Left lung (tissue), 10 donors: Measurements from ENCODE around the gene LHFPL2. TPM values are rescaled to one million over a fixed set of nuclear protein-coding genes. Genes with fewer than 3 reads are reported as not detected.
"Not testable (repeated sequence)": the region's sequence is repeated elsewhere in the genome, so short reads cannot be mapped to it uniquely, and the experiment has no call there.

Source experiments
- ATAC-seq: fragments of 200-7000 bp; cut with Tn5 transposase; one replicate; pipeline ENCODE4 v1.9.1; 2020; ENCODE audit warnings: moderate library complexity
- DNase-seq, 4 donors: peaks; one replicate each; pipeline ENCODE4 v3.0.0-alpha.2; 2013 to 2020
- H3K27ac ChIP-seq, 2 donors: fragments of 200-600 bp; sonication (generic) in 1 of 2; one replicate each; pipeline versions ENCODE4 v1.5.0 to v1.8.0; 2020 to 2021
- H3K27me3 ChIP-seq, 2 donors: fragments of 200-600 bp; sonication (generic) in 1 of 2; one replicate each; pipeline versions ENCODE4 v1.5.0 to v1.8.0; 2020 to 2021
- H3K36me3 ChIP-seq, 2 donors: fragments of 200-600 bp; sonication (generic) in 1 of 2; one replicate each; pipeline versions ENCODE4 v1.5.0 to v1.8.0; 2020 to 2021
- H3K4me1 ChIP-seq, 2 donors: fragments of 200-600 bp; one replicate each; pipeline ENCODE4 v1.8.0; 2021
- H3K4me3 ChIP-seq, 2 donors: fragments of 200-600 bp; sonication (generic) in 1 of 2; one replicate each; pipeline versions ENCODE4 v1.5.0 to v1.8.0; 2020 to 2021; ENCODE audit warnings: mild to moderate bottlenecking in 1 of 2
- H3K9me3 ChIP-seq, 2 donors: fragments of 200-600 bp; sonication (generic) in 1 of 2; one replicate each; pipeline versions ENCODE4 v1.5.0 to v1.8.0; 2020 to 2021
- CTCF ChIP-seq, 2 donors: fragments of 200-600 bp; sonication (generic) in 1 of 2; IDR thresholded peaks; one replicate each; pipeline versions ENCODE4 v1.5.0 to v1.8.0; 2021; ENCODE audit warnings: antibody characterized with exemption in 2 of 2
- intact Hi-C, 2 donors: fragments of 100-400 bp; cut with DNase I; formaldehyde crosslinking; loops; one replicate each; pipeline versions ENCODE4 v1.11.2 to v1.14.2; 2022
- polyA plus RNA-seq, 6 donors: library from polyadenylated mRNA; unstranded; fragments of 120-200 nt; gene quantifications; one replicate each; pipeline ENCODE4 v1.2.1, GENCODE V29; 2013; ENCODE audit not compliant: insufficient read length in 6 of 6
- total RNA-seq, 2 donors: library from RNA; stranded (reverse); fragmentation: NEBNext Ultra II Directional; extraction: Animal tissue kit (Norgen Biotek cat#: 25700); gene quantifications; one replicate each; pipeline ENCODE4 v1.2.1, GENCODE V29; 2021
- donor health status: DM: no; HTN: yes; CAD: no.
- donor health status: DM: no; HTN: no; CAD: no.

The LHFPL2 gene
- total and polyA plus RNA-seq, 8 donors = 39.6 to 89.9 (median 48.9) TPM

- H3K27me3 ChIP-seq = no peaks in the 10 kb centered on the region
- no peak for TF ChIP-seq CTCF (IDR thresholded peaks at IDR 0.05)
- H3K4me3 ChIP-seq = no peak overlapping the region
- no peaks in the 10 kb centered on the region for H3K36me3 ChIP-seq
- intact Hi-C loops = no loop called here
- DNase-seq (peak in 1 of 4 donors; percentile 39), ATAC-seq (peak; percentile 91)
- no peaks in the 10 kb centered on the region for H3K4me1 ChIP-seq
- peaks cover 0 to 4% of the 10 kb centered on the region in 2 donors for H3K9me3 ChIP-seq
- H3K27ac ChIP-seq = no peak overlapping the region
Measured at GRCh38 chr5:78691084-78691960, 42.8 kb upstream of the LHFPL2 start.

GRCh38 chr5:78690253-78690972 lies 41.8 kb upstream of the LHFPL2 start:
- intact Hi-C loops = no loop called here
- TF ChIP-seq CTCF (IDR thresholded peaks at IDR 0.05) = no peak
- Histone ChIP-seq H3K4me1 (no peaks in the 10 kb centered on the region), H3K27ac (no peak overlapping the region), H3K27me3 (no peaks in the 10 kb centered on the region), H3K4me3 (no peak overlapping the region), H3K9me3 (peaks cover 0 to 4% of the 10 kb centered on the region in 2 donors), H3K36me3 (no peaks in the 10 kb centered on the region)
- ATAC-seq (peak; percentile 51), DNase-seq (no peak)

GRCh38 chr5:78689540-78690252 lies 41.1 kb upstream of the LHFPL2 start:
- DNase-seq = no peak
- no peaks in the 10 kb centered on the region for H3K4me1 ChIP-seq
- H3K27me3 ChIP-seq = no peaks in the 10 kb centered on the region
- intact Hi-C loops = no loop called here
- H3K9me3 ChIP-seq = peaks cover 0 to 4% of the 10 kb centered on the region in 2 donors
- no peak for ATAC-seq
- no peak overlapping the region for H3K27ac ChIP-seq
- no peaks in the 10 kb centered on the region for H3K36me3 ChIP-seq
- no peak overlapping the region for H3K4me3 ChIP-seq
- no peak for TF ChIP-seq CTCF (IDR thresholded peaks at IDR 0.05)

GRCh38 chr5:78687514-78687913 lies 38.9 kb upstream of the LHFPL2 start:
- ATAC-seq, H3K4me3 ChIP-seq, H3K27ac ChIP-seq, DNase-seq, H3K36me3 ChIP-seq, H3K4me1 ChIP-seq, H3K27me3 ChIP-seq, intact Hi-C loops, H3K9me3 ChIP-seq: not testable (repeated sequence)

GRCh38 chr5:78683905-78684304 lies 35.3 kb upstream of the LHFPL2 start:
- H3K27ac ChIP-seq, H3K27me3 ChIP-seq, H3K9me3 ChIP-seq, ATAC-seq, DNase-seq, H3K36me3 ChIP-seq, H3K4me1 ChIP-seq, H3K4me3 ChIP-seq, intact Hi-C loops: not testable (repeated sequence)

GRCh38 chr5:78679905-78680304 lies 31.3 kb upstream of the LHFPL2 start:
- Histone ChIP-seq H3K27ac (no peak overlapping the region), H3K27me3 (no peaks in the 10 kb centered on the region), H3K4me1 (peaks cover 0 to 4% of the 10 kb centered on the region in 2 donors), H3K36me3 (no peaks in the 10 kb centered on the region), H3K4me3 (no peak overlapping the region), H3K9me3 (no peaks in the 10 kb centered on the region)
- no peak for ATAC-seq
- intact Hi-C loops = no loop called here
- TF ChIP-seq CTCF (IDR thresholded peaks at IDR 0.05) = no peak
- DNase-seq = no peak
